Limb (tissue), 2 donors: ENCODE measurements around the gene HMG20B.
A peak's percentile ranks its signal among the peaks of the same experiment; 100 is the strongest.
"Not testable (repeated sequence)": the region's sequence is repeated elsewhere in the genome, so short reads cannot be mapped to it uniquely, and the experiment has no call there.

Source experiments
- DNase-seq, 2 donors: peaks; one replicate each; pipeline ENCODE4 v3.0.0-alpha.2; 2016; ENCODE audit errors: extremely low spot score in 2 of 2

The HMG20B gene

DNA sequence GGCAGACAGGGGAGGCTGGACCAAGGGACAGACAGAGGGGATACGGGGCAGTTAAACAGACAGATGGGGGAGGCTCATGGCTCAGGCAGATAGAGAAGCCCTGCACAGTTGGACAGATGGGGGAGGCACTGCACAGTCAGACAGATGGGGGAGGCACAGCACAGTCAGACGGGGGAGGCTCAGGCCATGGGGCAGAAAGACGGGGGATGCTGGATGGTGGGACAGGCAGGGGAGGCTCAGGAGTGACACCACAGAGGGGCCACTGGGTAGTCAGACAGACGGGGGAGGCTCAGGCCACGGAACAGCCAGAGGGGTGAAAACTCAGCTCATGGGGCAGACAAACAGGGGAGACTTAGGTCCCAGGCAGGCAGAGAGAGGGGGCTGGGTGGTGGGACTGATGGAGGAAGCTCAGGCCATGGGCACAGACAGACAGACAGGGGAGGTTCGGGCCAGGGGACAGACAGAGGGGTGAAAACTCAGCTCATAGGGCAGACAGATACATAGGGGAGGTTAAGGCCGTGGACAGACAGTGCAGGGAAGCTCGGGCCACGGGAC is 16.2 kb upstream of the HMG20B start:
- DNase-seq: peak in 1 of 2 donors; percentile 33

DNA sequence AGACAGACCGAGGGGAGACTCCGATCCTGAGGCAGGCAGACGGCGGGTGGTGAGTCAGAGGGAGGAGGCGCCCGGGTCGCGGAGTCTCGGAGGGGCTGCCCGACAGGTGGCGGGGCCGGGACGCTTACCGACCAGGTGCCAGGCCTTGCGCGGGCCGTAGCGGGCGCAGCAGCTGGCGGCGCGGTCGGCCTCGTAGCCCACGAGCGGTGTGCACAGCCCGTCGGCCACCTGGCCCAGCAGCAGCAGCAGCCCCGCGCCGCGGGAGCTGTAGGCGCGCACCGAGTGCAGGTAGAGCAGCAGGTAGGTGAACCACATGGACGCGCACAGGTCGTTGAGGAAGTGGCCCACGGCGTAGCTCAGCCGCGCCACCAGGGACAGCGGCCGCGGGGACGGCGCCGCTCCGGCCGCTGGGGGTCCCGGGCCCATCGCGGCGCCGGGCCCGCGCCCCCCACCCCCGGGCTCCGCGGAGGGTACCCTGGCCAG is 15.7 kb upstream of the HMG20B start:
- peak in 1 of 2 donors; percentile 53 for DNase-seq

DNA sequence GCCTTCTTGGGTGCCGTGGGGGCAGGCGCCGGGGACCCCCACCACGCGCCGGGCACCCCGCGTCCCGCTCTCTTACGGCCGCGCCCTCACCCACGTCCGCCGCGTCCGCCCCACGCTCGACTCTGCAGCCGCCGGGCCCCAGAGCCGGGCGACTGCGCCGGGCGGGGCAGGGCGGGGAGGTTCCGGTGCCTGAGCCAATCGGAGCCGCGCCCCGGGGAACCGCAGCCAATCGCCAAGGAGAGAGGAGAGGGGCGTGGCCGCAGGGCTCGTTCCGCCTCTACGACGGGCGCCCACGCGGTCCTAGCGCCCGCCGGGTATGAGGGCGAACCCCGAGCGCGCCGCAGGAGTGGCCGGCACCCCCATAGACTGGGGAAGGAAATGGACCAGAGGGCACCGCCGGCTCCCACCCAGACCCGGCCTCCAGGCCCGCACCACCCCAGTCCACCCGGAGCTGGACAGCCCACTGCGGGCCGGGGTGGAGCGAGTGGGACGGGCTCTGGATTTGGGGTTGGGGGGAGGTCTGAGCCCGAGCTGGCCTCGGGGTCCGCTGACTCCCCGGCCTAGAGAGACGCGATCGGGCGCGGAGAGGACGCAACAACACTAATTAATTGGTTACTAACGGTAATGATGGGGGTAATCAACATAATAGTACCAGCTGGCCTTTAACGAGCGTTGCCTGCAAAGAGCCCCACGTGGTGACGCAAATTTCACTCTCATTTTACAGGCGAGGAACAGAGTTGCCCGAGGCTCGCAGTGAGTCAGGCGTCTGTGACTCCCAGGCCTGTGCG is 15.1 kb upstream of the HMG20B start, which contains the start of gene MFSD12:
MFSD12 (minus strand) TSS at position 126 of the 788 bp plus-strand sequence. CDS start 183 bp downstream, outside the sequence.
- peak; percentile 96 for DNase-seq

DNA sequence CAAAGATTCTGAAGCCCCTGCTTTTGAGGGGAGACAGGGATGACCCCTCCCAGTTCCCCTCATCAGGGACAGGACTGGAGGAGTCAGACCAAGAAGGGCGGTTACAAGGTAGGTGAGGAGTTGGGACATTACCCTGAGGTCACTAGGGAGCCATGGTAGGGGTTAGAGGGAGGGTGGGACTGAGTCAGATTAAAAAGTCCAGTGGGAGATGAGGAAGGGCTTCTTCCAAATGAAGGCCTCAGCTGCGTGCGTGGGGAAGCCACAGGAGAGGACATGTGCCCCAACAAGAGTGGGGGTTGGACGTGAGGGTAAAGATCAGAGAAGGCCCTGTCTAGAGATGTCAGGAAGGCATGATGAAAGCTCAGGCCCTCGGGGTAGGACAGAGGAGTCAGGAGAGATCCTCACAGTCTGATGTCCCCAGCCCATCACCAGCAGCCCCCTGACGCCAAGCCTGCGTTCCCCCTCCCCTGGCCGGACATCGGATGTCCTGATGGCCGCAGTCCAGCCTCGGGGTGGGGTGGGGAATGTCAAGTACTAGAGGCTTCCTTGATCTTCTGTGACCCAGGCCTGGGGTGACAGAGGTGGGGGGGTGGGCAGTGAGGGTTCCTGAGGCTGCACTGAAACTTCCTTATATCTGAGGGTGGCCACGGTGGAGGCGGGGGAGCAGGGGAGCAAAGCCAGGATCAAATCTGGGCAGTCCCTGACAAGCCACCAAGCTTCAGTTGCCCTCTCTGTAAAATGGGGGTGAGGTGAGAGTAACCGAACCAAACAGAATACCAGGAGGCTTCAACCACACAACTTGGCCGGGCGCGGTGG is 8.8 kb upstream of the HMG20B start:
- no peak for DNase-seq

DNA sequence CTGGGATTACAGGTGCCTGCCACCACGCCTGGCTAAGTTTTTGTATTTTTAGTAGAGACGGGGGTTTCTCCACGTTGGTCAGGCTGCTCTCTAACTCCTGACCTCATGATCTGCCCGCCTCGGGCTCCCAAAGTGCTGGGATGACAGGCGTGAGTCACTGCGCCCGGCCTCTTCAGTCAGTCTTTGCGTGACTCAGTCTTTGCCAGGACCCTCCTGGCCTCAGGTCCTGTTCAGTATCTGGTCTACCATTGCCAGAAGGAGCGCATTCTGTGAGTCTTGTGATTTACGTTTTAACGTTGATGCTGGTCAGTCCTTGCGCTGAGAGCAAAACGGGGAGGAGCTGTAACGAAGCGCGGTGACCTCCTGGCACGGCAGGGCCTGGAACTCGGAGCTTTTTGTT is 7.6 kb upstream of the HMG20B start:
- no peak for DNase-seq

DNA sequence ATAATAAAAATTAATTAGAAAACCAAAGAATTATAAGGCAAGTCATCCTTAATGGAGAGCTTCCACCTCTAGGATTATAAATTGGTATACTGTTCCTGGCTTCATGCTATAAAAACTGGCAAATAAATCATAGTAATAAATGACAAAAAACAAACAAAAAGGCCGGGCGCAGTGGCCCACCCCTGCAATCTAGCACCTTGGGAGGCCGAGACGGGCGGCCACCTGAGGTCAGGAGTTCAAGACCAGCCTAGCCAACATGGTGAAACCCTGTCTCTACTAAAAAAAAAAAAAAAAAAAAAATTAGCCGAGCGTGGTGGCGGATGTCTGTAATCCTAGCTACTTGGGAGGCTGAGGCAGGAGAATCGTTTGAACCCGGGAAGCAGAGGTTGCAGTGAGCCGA is 2.7 kb upstream of the HMG20B start:
- DNase-seq: not testable (repeated sequence)

DNA sequence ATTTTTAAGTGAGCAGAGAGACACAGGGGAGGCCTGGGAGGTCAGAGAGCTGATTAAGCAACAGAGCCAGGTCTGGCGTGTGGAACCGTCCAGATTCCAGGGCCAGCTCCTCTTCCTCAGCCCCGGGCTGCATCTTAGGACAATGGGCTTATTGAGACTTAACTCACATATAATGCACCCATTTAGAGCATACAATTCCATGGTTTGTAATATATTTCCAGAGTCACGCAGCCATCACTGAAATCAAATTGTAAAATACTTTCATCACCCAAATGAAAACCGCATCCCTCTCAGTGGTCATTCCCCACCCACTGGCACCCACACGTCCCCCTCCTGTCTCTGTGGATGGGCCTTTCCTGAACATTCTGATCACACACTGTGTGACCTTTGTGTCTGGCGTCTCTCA is 2.1 kb upstream of the HMG20B start:
- DNase-seq: no peak

DNA sequence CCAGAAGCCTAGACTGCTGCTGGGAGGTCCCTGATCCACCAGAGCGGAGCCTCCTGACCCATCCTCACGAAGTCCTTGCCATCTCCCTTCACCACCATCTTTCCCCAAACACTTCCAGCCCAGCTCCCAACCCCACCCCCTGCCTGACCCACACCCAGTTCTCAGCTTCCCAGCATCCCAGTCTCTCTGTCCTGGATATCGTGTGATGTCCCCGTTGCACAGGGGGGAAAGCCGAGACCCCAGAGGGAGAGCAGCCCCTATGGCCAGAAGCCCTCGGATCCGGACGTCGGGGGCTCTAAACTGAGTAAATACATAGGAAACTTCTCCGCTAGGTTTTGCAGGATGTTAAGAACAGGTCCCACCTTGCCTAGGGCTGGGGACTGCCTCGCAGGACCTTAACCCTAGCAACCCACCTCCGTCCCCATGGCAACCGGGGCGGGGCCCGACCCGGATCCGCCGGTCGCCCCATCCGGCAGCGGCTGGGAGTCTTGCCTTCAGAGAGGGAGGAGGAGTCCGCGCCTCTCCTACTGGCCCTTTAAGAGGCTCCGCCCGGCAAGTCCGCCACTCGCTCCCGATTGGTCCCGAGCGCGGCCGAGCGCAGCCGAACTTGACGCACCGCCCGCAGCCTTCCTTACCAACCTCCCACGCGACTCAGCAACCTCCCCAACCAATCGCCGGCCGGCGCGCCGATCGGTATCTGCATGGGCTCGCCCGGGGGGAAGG is 451 bp upstream of the HMG20B start:
- peak; percentile 99 to 100 for DNase-seq

DNA sequence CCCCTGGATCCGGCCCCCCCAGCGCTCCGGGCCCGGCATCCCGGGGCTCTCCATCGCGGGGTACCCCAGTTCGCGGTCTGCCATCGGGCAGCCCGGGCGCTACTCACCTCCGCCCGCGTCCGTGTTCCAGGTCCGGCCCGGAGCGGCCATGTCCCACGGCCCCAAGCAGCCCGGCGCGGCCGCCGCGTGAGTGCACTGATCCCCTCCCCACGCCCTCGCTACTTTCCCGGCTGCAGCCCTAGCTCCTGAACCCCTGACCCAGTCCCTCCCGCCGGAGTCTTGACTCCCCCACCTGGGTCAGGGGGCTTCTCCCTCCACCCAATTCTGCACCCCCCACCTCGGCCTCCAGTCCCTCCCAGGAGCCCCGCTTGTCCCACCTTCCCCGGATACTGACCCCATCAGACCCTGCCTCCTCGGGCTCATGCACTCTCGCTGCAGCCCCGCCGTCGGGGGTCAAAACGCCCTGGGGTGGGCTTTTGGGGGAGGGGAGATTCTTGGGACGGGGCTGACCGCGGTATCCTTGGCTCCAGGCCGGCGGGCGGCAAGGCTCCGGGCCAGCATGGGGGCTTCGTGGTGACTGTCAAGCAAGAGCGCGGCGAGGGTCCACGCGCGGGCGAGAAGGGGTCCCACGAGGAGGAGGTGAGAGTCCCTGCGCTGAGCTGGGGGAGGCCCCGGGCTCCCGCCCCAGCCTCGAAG is 566 bp downstream of the HMG20B start:
- DNase-seq: no peak

DNA sequence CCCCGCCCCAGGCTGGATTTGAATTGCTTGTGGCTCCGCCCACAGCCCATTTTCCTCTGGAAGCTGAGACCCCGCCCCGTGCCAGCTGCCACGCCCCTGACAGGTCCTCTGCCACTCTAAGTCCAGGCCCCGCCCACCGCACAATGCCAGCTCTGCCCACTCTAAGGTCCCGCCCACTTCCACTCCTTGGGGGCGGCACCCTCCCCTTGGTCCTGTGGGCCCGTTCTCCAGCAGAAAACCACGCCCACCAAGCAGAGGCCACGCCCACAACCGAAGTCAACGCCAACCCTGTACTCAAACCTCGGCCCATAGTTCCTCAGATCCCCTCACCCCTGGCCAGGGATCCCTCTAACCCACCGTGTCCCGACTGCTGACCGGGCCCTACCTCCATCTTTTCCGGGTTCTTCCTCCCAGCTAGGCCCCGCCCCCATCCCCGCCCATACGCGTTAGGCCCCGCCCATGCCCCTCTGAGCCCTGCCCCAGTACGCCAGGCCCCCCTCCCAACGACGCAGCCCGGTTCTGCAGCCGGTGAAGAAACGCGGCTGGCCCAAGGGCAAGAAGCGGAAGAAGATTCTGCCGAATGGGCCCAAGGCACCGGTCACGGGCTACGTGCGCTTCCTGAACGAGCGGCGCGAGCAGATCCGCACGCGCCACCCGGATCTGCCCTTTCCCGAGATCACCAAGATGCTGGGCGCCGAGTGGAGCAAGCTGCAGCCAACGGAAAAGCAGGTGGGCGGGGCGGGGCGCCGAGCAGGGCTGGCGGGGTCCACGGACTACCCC is 1.3 kb downstream of the HMG20B start:
- peak; percentile 61 to 86 for DNase-seq

DNA sequence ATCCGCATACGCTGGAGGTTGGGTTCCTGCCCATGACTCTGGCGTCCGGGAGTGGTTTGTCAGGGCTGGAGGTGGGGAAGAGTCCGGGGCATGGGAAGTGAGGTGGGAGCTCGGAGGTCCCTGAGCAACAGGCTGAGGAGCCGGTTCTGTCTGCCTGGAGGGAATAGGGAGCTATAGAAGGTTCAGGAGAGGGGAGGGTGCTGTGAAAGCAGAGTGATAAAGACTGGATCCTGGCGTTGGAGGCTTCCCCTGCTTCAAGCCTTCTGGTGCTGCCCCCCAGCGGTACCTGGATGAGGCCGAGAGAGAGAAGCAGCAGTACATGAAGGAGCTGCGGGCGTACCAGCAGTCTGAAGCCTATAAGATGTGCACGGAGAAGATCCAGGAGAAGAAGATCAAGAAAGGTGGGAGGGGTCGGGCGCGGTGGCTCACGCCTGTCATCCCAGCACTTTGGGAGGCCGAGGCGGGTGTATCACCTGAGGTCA is 2.6 kb downstream of the HMG20B start:
- DNase-seq: no peak

DNA sequence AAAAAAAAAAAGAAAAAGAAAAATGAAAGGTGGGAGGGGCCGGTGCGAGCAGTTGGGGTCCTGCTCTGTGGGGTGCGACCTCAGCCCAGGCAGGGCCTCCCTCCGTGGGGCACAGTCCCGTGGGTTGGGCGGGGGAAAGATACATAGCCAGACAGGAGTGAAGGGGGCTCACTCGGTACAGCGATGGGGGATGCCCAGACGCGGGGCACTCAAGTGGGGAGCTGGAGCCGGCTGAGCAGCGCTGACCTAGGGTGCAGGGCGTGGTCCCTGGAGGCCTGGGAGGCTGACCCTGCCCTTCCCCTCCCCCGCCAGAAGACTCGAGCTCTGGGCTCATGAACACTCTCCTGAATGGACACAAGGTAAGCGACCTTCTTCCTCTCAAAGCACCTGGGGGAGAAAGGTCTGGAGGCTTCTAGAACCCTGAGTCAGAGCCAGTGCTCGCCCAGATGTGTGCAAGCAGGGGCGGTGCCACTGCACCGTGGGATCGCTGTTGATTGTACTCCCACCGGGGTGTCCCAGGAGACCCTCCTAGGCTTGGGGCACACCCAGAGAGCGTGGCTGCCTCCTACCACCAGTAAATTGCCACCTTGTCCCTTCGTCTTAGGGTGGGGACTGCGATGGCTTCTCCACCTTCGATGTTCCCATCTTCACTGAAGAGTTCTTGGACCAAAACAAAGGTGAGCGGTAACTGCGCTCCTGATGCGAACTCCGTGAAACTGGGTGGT is 3.4 kb downstream of the HMG20B start:
- no peak for DNase-seq

DNA sequence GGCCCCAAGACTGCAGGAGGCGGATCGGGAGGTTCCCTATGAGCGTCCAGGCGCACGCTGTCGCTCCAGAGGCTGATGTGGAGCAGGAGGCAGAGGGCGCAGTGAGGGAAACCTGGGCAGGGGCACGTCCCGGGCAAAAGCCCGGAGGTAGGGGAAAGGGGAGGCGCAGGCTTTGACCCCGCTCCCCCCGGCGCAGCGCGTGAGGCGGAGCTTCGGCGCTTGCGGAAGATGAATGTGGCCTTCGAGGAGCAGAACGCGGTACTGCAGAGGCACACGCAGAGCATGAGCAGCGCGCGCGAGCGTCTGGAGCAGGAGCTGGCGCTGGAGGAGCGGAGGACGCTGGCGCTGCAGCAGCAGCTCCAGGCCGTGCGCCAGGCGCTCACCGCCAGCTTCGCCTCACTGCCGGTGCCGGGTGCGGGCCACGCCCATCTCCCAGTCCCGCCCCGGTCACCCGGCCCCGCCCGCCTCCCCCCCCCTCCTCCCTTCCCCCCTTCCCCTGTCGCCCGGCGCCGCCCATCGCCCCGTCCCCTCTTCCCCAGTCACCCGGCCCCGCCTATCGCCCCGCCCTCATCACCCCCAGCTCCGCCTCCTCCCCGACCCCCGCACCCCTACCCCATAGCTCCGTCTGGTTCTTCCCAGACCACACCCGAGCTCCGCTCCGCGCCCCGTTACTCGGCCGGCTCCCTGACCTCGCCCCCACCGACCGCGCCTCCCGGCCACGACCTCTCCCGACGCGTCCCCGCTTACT is 4.1 kb downstream of the HMG20B start:
- peak; percentile 65 to 87 for DNase-seq

DNA sequence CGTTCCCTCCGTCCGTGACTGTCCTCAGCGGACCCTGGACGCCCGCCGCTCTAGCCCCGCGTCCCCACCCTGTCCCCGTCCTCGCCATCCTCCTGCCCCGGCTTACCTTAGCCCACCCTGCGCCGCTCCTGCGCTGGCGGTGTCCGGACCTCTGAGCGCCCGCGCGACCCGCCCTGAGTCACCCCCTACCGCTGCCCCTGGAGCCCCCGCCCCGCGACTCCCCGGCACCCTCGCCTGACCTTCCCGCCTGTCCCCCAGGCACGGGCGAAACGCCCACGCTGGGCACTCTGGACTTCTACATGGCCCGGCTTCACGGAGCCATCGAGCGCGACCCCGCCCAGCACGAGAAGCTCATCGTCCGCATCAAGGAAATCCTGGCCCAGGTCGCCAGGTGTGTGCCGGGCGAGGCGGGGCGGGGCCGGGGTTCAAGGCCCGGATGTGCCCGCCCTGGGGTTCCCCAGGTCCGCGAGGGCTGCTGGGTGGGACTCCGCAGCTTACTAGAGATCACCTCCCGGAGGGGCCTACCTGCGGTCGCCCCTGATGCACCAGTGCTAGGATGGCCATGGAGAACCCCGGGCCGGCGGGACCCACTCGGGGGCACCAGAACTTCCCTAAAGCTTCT is 5.1 kb downstream of the HMG20B start:
- no peak for DNase-seq

DNA sequence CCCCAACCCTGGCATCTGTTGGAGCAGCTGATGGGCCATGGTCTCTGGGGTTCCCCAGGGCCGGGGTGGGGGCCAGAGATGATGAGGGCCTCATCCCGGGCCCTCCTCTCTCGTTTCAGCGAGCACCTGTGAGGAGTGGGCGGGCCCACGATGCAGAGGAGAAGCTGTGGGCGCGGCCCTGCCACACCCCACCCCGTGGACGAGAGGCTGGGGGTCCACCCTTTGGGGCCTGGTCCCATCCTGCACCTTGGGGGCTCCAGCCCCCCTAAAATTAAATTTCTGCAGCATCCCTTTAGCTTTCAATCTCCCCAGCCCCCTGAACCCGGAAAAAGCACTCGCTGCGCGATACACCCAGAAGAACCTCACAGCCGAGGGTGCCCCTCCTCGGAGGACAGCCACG is 5.6 kb downstream of the HMG20B start:
- no peak for DNase-seq

DNA sequence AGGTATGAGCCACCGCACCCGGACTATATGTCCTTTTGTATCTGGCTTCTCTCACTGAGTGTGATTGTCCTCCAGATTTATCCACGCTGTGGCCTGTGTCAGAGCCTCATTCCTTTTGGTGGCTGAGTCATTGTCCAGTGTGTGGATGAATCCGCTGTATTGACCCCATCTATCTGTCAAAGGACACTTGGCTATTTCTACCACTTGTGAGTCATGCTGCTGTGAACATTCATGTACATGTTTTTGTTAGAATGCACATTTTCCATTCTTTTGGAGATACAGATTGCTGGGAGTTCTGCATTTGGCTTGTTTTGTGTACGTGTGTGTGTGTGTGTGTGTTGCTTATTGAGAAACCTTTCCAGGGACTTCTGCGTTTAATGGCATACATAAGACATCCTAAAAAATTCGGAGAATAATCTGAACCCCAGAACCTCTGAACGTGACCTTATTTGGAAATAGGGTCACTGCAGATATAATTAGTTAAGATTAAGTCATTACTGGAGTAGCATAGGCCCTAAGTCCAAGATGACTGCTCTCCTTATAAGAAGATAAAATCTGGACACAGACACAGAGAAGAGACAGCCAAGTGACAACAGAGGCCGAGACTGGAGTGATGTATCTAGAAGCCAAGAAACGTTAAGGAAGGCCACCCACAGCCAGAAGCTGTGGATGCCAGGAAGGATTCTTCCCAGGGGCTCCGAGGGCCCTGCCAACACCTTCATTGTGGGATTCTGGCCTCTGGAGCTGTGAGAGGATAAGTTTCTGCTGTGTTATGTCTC is 7.6 kb downstream of the HMG20B start:
- no peak for DNase-seq

DNA sequence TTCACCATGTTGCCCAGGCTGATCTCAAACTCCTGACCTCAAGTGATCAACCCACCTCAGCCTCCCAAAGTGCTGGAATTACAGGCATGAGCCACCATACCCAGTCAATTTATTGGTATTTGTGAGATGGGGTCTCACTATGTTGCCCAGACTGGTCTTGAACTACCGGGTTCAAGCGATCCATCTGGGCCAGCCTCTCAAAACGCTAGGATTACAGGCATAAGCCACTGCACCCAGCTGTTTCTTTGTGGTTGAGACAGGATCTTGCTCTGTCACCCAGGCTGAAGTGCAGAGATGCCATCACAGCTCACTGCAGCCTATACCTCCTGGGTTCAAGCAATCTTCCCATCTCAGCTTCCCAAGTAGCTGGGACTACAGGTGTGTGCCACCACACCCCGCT is 9.0 kb downstream of the HMG20B start:
- not testable (repeated sequence) for DNase-seq
